GM18499 (cell line): Measurements from ENCODE around the gene RNU6-8.
A peak's percentile ranks its signal among the peaks of the same experiment; 100 is the strongest.

Experiments
- ATAC-seq: cut with Tn5 transposase; IDR thresholded peaks from one replicate; pipeline ENCODE4 v1.9.1; 2021; ENCODE audit warnings: moderate number of reproducible peaks; ENCODE audit not compliant: insufficient read depth, unreplicated experiment

RNU6-8 gene

GRCh38 chr14:32202998-32203882, at the start of gene RNU6-8:
RNU6-8 (minus strand) TSS chr14:32203269.
- peak; percentile 31 for ATAC-seq

- ATAC-seq = no peak
Measured at GRCh38 chr14:32252030-32252670, 49.1 kb upstream of the RNU6-8 start.

DNA sequence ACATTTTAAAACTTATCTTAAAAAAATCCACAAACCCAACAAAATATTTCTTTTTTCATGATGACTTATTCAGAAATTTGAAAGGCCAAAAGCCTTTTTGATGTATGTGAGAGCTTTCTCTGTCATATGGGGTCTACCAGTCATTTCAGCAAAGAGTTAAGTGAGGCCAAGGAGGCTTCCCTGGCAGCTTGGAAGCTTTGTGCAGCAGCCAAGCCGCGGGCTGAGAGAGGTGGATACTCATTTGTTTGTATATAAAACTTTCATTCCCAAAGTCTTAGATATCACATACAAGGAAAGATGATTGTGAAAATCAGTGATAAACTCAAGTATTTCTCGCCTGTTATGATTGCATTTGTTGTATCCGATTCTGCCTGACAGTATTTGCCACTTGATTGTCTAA, 48.5 kb upstream of the RNU6-8 start:
- ATAC-seq = no peak

GRCh38 chr14:32250681-32251080, 47.6 kb upstream of the RNU6-8 start:
- ATAC-seq = no peak

- ATAC-seq = no peak
Measured at GRCh38 chr14:32249780-32250179, 46.7 kb upstream of the RNU6-8 start.

DNA sequence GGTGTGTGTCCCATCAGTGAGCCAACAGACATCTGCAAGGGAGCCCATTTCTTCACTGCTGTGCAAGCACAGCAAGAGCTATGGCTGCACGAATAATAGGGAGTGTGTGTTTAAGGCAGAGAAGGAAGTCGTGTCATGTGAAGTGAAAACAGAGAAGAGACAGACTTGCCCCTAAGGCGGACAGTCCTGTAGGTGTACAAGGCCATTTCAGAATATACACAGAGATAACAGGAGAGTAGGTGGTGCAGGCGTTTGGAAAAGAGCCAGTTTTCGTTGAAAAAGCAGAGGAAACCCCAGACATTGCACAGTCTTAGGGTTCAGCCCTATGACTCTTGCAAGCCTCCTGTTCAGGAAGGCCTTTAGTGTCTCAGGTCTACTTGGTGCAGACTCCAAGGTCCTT, 46.3 kb upstream of the RNU6-8 start:
- no peak for ATAC-seq

- ATAC-seq = no peak
Measured at GRCh38 chr14:32246751-32247150, 43.7 kb upstream of the RNU6-8 start.

DNA sequence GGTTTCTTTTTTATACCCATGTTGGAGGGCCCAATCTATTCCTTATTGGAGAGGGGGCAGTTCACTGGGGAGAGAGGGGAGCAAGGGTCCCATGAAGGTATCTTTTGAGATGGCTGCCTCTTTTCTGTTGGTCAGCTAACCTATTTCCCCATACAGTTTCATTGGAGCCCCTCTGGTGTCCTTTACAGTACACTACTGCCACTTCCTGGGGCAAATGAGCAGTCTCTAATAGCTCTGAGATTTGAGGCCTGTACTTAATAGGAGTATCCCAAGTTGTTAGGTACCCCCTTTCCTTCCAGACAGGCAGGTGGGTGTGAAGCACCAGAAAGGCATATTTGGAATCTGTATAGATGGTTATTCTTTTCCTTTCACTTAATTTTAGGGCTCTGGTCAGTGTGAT, 41.3 kb upstream of the RNU6-8 start:
- no peak for ATAC-seq

DNA sequence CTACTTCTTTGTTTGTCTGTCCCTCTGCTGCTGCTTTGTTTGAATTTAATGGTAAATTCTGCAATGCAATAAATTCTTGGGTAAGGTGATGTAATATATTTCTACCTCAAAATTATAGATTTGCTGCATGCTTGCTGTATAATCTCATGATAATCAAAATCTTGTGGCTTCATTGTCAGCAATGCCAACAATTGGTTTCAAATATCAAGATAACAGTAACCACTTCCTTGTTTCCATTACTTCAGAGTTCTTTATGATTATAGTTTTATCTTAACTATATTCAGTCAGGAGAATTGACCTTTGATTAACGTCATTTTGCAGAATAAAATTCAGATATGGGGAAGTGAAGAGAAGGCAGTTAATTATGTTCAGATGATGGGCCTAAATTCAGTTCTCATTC, 30.2 kb upstream of the RNU6-8 start:
- ATAC-seq = no peak

GRCh38 chr14:32232481-32232880, 29.4 kb upstream of the RNU6-8 start:
- no peak for ATAC-seq

DNA sequence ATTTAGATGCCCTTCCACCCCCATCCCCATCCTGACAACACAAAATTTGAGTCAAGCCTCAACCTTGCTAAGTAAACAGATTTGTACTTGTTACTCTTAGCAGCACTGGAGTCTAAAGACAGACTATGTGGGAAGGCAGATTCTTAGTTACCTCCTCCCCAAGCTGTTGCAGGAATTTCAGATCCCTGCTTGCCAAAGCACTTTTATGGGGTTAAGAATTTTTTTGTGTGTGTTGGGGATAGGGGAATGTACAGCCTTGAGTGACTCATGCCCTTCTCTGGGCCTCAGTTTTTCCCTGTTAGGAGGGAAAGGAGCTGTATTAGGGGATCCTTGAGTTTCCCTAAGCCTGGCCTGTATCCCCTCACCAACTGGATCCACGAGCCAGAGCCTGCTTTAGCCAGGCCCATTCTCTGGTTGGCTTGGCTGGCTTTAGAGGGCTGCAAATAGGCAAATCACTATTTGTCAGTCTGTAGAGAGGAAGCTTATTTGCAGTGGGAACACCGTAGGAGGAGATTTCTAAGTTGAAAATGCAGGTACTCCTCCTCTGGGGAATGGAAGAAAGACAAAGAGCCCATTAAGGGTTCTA, 27.7 kb upstream of the RNU6-8 start:
- no peak for ATAC-seq

DNA sequence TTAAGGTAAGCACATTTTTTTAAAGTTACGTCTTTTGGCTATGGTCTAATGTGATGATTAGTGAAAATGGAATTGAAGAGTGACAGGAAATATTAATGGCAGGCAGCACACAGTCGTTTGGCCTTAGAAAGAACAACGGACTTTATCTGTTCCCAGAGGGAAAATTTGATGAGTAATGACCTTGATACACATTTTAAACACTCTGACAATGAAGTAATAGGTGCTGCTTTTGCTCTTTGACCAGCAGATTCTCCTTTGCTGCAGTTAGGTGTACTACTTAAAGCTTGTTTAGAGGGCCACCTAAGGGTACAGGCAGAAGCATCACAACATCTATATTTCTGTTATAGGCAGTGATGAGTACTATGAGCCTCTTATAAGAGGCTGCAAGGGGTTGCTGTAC, 27.1 kb upstream of the RNU6-8 start:
- ATAC-seq = no peak

- ATAC-seq = no peak
Measured at GRCh38 chr14:32226056-32226455, 23.0 kb upstream of the RNU6-8 start.

GRCh38 chr14:32225378-32225920, 22.4 kb upstream of the RNU6-8 start:
- ATAC-seq = no peak

DNA sequence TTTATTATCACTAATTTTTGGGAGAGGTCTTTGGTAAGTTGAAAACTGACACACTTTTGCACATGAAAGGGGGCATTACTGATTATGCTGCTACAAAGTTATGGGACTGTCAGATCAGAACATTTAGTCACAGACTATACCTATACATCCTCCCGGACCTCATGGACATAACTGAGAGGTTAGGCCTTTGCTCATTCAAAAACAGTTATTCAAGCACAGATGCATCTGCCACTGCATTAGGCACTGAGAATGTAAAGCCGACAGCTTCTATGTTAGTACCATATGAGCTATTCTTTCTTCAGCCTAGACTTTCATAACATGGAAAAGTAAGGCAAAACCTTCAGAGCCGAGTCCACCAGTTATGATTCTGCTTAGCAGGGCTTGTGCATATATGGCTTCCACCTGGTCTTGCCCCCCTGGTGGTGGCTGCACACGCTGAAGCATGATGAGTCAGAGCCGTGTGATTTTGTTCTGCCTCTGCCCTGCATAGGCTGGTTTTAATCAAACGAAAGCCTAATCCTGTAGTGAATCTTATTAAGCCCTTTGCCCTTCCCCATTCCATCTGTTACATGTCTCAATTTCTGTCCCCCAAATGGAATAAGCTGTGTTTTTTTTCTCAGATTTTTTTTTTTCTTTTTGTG, 21.8 kb upstream of the RNU6-8 start:
- ATAC-seq = no peak

- no peak for ATAC-seq
Measured at GRCh38 chr14:32217301-32217700, 14.2 kb upstream of the RNU6-8 start.

DNA sequence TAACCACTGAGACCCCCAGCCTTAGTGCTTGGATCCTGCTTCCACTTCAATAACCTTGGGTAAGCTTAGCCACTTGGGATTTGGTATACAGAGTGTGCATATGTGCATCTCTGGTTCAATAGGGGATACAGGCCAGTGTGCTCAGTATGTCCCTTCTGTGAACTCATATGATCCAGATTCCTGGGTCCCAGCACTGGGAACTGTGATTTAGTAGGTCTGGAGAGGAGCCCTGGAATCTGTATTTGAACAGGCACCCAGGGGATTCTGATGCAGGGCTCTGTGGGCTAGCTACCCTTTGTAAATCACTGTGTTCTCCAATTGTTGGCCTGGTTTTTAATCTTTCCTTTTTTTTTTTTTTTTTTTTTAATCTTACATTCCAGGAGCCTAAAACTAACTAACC, 9.8 kb upstream of the RNU6-8 start:
- ATAC-seq = no peak

DNA sequence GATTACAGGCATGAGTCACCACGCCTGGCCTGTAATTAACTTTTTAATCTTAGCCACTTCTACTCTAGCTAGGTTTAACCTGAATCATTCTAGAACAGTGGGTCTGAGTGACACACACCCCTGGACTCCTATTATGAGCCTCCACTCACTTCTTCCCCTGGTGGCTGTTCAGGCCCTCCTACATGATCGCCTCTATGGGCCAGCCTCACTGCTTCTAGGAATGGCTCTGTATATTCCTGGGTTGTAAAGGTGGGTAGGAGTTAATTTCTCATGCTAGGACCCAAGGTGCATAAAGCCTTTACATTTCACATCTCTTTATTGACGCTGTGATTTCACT, 8.0 kb upstream of the RNU6-8 start:
- ATAC-seq = no peak

GRCh38 chr14:32209471-32209870, 6.4 kb upstream of the RNU6-8 start:
- no peak for ATAC-seq

DNA sequence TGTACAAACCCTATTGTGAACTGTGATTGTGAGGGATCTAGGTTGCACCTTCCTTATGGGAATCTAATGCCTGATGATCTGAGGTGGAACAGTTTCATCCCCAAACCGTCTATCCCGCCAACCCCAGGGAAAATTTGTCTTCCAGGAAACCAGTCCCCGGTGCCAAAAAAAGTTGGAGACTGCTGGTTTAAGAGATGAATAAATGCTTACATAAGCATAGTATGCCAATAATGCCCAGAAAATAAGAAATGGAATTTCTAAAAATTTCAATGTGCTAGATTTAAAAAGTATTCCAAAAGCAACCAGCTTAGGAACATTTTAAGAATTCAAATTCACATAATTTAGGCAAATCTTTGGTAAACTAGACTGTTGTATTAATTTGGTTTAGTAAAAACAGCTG, 5.4 kb upstream of the RNU6-8 start:
- no peak for ATAC-seq

DNA sequence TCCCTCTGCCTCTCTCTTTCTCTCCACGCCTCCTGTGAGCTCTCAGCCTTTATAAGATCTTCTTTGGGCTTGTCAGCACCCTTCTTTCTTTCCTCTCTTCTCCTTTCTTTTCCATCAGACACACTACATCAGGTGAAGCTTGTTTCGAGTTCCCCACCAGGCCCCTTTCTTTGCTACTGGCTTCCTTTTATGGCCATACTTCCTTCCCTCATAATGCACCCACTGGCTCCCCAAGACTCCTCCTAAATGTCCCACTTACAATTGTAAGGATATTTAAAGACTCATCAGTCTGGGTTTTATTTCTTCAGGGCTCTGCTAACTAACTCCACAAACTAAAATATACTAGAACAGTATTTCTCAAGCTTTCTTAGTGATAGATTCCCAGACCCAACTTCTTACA, 3.5 kb upstream of the RNU6-8 start:
- ATAC-seq = no peak
